Activated naive CD8-positive, alpha-beta T cell (primary cell): ENCODE data around the gene UBE2C.
"Not testable (repeated sequence)": the region's sequence is repeated elsewhere in the genome, so short reads cannot be mapped to it uniquely, and the experiment has no call there.

Source experiments
- H3K27ac Mint-ChIP-seq: one replicate; pipeline ENCODE4 v1.8.0; 2021; ENCODE audit warnings: mixed read lengths
- H3K27me3 Mint-ChIP-seq: one replicate; pipeline ENCODE4 v1.8.0; 2021; ENCODE audit warnings: mixed read lengths
- H3K36me3 Mint-ChIP-seq: one replicate; pipeline ENCODE4 v1.8.0; 2021; ENCODE audit warnings: mixed read lengths
- H3K4me1 Mint-ChIP-seq: one replicate; pipeline ENCODE4 v1.8.0; 2021; ENCODE audit warnings: low read depth, mixed read lengths
- H3K4me3 Mint-ChIP-seq: one replicate; pipeline ENCODE4 v1.8.0; 2021; ENCODE audit warnings: mild to moderate bottlenecking, mixed read lengths
- H3K9me3 Mint-ChIP-seq: one replicate; pipeline ENCODE4 v1.8.0; 2021; ENCODE audit warnings: low read depth, mixed read lengths

Gene UBE2C

DNA sequence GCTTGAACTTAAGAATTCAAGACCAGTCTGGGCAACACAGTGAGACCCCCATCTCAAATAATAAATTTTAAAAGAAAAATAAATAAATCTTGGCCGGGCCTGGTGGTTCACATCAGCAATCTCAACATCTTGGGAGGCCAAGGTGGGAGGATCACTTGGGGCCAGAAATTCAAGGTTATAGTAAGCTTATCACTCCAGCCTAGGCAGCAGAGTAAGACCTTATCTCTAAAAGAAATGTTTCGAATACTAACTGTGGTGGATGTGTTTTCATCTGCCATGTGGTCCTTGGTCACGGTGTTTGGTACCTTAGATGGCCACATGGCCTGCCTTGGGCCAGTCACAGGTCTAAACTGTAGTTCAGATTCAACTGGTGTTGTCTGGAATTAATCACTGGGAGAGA, 5.8 kb downstream of the UBE2C start:
- Mint-ChIP-seq H3K27ac (no peak overlapping the region), H3K27me3 (peaks cover 10% of the 10 kb centered on the region), H3K4me1 (peaks cover 3% of the 10 kb centered on the region), H3K4me3 (no peak overlapping the region), H3K36me3 (peaks cover 2% of the 10 kb centered on the region), H3K9me3 (no peaks in the 10 kb centered on the region)

- Mint-ChIP-seq H3K4me1 (peaks cover 12% of the 10 kb centered on the region), H3K9me3 (no peaks in the 10 kb centered on the region), H3K4me3 (no peak overlapping the region), H3K27ac (no peak overlapping the region), H3K27me3 (peaks cover 16% of the 10 kb centered on the region), H3K36me3 (peaks cover 2% of the 10 kb centered on the region)
These were observed 7.0 kb downstream of the UBE2C start for GRCh38 chr20:45819466-45819865.

GRCh38 chr20:45821947-45822346, 9.5 kb downstream of the UBE2C start:
- peak overlapping the region; percentile 10 for H3K4me3 Mint-ChIP-seq

GRCh38 chr20:45822857-45823256, 10.4 kb downstream of the UBE2C start:
- Mint-ChIP-seq H3K27ac (no peak overlapping the region), H3K9me3 (no peaks in the 10 kb centered on the region), H3K4me1 (peaks cover 14% of the 10 kb centered on the region), H3K36me3 (no peaks in the 10 kb centered on the region), H3K4me3 (peak overlapping the region; percentile 3), H3K27me3 (peaks cover 16% of the 10 kb centered on the region)

More at GRCh38 chr20:45821947-45822346, 9.5 kb downstream of the UBE2C start:
- Mint-ChIP-seq H3K36me3 (no peaks in the 10 kb centered on the region), H3K27me3 (peaks cover 16% of the 10 kb centered on the region), H3K4me1 (peaks cover 14% of the 10 kb centered on the region), H3K27ac (no peak overlapping the region), H3K9me3 (no peaks in the 10 kb centered on the region)

DNA sequence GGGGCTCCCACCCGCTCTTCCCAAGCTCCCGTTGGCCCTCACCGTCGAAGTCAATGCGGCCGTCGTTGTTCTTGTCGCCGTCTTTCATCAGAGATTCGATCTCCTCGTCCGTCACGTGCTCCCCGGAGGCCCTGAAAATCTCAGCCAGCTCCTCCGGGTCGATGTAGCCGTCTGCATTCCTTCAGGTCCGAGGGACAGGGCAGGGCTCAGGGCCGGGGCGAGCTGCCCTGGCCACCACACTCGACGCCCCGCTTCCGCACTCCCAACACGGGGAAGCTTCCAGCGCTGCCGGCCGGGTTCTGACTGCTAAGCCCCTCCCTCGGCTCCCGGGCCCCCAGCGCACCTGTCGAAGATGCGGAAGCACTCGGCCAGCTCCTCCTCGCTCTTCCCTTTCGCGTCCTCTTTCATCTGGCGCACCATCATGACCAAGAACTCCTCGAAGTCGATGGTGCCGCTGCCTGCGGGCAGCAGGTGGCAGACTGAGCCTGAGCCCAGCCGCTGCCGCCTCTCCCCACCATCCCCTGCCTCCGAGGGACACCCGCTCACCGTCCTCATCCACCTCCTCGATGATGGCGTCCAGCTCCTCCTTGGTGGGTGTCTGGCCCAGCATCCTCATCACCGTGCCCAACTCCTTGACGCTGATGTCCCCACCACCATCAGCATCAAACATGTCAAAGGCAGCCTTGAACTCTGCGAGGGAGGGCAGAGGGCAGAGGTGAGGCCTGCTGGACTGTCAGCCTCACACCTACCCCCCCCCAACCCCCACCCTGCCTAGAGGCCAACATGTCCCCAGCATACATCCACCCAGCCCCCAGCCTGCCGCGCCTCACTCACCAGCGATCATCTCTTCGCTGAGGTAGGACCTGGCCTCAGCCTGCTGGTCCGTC, 11.7 kb downstream of the UBE2C start:
- Mint-ChIP-seq H3K9me3 (no peaks in the 10 kb centered on the region), H3K27ac (peak overlapping the region; percentile 46), H3K4me1 (peaks cover 14% of the 10 kb centered on the region), H3K4me3 (peak overlapping the region; percentile 80), H3K36me3 (no peaks in the 10 kb centered on the region), H3K27me3 (peaks cover 16% of the 10 kb centered on the region)

DNA sequence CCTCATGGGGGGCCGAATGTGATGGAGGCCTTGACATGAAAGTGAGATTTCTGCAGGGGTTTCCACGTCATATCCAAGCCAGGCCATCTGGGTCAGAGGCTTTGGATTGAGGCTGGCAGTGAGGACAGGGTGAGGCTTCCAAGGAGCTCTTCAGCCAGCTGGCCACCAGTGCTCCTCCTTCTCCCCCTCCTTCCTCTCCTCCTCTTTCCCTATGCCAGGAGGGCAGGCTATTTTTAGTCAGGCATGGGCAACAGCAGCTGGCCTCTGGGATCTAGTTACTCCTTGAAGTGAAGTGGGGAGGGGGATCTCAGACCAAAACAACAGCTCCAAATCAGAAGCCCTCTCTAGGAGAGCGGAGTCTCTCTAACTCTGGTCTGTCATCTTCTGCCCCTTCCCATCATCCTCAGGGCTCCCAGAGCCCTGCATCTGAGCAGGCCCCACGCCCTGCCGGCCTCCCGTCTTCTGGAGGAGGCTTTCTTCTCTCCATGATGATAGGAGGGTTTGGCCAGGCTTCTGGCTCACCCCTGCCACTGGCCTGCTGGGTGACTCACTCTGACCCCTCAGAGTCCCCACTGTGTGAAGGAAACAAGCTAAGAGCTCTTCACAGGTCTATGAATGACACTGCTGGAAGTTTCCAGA, 14.1 kb downstream of the UBE2C start:
- Mint-ChIP-seq H3K27ac (no peak overlapping the region), H3K36me3 (no peaks in the 10 kb centered on the region), H3K4me1 (peaks cover 14% of the 10 kb centered on the region), H3K27me3 (peaks cover 12% of the 10 kb centered on the region), H3K4me3 (no peak overlapping the region), H3K9me3 (no peaks in the 10 kb centered on the region)

GRCh38 chr20:45827030-45827652, 14.7 kb downstream of the UBE2C start, which contains the start of gene TNNC2:
TNNC2 (minus strand) TSS chr20:45827312; CDS start chr20:45827248, 64 bp downstream.
- no peak within 1 kb of the TSS for H3K4me3 Mint-ChIP-seq
- no peak within 1 kb of the TSS for H3K27ac Mint-ChIP-seq
- H3K9me3 Mint-ChIP-seq = no peaks in the 10 kb centered on the region
- peaks cover 9% of the 10 kb centered on the region for H3K27me3 Mint-ChIP-seq
- H3K4me1 Mint-ChIP-seq = peaks cover 13% of the 10 kb centered on the region
- no peaks in the 10 kb centered on the region for H3K36me3 Mint-ChIP-seq

- H3K4me3 Mint-ChIP-seq = no peak overlapping the region
- no peaks in the 10 kb centered on the region for H3K9me3 Mint-ChIP-seq
- no peak overlapping the region for H3K27ac Mint-ChIP-seq
- H3K36me3 Mint-ChIP-seq = no peaks in the 10 kb centered on the region
- peaks cover 11% of the 10 kb centered on the region for H3K4me1 Mint-ChIP-seq
- peaks cover 6% of the 10 kb centered on the region for H3K27me3 Mint-ChIP-seq
These were observed 15.3 kb downstream of the UBE2C start for GRCh38 chr20:45827712-45828111.

DNA sequence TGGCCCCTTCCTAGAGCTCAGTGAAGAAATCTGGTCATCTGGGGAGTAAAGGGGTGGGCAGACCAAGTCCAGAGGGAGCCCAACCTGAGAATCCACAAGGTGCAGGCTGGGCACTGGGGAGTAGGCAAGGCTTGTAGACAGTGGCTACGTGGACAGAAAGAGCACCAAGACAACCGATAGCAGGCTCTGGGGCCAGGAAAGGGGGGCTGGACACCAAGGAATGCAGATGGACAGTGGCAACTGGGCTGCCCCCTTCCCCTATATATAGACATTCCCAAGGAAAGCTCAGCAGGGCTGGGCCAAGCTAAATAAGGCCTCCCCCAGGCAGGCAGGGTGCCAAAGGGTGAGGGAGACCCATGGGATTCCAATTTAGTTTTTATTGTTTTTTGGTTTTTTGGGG, 16.1 kb downstream of the UBE2C start:
- Mint-ChIP-seq H3K9me3 (no peaks in the 10 kb centered on the region), H3K27ac (no peak overlapping the region), H3K36me3 (no peaks in the 10 kb centered on the region), H3K27me3 (peaks cover 6% of the 10 kb centered on the region), H3K4me1 (peaks cover 14% of the 10 kb centered on the region), H3K4me3 (no peak overlapping the region)

GRCh38 chr20:45829673-45830106, 17.2 kb downstream of the UBE2C start:
- H3K4me3 Mint-ChIP-seq, H3K27me3 Mint-ChIP-seq, H3K9me3 Mint-ChIP-seq, H3K36me3 Mint-ChIP-seq, H3K27ac Mint-ChIP-seq, H3K4me1 Mint-ChIP-seq: not testable (repeated sequence)

DNA sequence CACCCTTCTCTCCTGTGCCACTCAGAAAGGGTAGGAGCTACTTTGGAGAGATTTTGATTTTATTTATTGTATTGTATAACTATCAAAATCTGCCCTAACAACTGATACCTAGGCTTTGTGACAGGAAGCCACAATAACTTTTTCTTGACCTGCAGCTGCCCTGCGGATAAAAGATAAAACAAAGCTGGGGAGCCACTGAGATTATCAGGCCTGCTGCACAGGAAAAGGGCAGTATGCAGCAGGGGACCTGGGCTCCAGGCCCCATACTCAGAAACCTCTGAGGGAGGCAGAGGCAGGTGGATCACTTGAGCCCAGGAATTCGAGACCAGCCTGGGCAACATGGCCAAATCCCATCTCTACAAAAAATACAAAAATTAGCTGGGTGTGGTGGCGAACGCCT, 20.2 kb downstream of the UBE2C start:
- Mint-ChIP-seq H3K4me1 (peaks cover 10% of the 10 kb centered on the region), H3K27ac (no peak overlapping the region), H3K4me3 (peak overlapping the region; percentile 91), H3K36me3 (no peaks in the 10 kb centered on the region), H3K9me3 (no peaks in the 10 kb centered on the region), H3K27me3 (no peaks in the 10 kb centered on the region)

DNA sequence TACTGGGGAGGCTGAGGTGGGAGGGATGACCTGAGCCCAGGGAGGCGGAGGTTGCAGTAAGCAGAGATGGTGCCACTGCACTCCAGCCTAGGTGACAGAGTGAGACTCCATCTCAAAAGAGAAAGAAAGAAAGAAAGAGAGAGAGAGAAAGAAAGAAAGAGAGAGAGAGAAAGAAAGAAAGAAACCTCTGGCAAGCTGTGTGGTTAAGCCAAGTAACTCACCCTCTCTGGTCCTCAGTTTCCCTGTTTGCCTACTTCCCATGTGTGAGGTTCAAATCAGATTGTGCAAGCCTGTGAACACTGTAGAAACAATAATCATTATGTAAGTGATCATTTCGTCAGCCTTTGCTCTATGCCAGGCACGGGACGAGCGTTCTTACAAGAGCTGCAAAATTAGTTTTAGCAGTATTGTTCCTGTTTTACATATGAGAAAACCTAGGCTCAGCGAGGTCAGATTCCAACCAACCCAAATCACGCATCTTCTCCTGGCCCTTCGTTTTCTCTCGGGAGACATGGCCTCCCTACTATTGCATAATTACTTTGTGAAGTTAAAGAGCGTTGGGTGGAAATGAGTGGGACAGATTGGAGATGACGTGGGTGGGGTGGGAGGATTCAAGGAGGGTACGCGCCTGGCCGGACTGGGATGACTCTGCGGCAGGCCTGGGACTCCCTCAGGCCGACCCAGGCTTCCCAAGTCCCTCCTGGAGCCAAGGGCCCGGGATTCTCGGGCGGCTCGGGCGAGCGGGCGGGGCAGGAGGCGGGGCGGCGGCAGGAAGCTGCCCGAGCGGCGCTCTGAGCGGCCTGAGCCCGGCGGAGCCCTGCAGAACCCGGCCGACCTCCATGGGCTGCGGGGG, 20.8 kb downstream of the UBE2C start, which contains the start of gene SNX21:
Gene SNX21 (plus strand): TSS at position 770 of the 853 bp plus-strand sequence. CDS start 121 bp downstream, outside the sequence.
- no peaks in the 10 kb centered on the region for H3K36me3 Mint-ChIP-seq
- no peaks in the 10 kb centered on the region for H3K27me3 Mint-ChIP-seq
- H3K9me3 Mint-ChIP-seq = no peaks in the 10 kb centered on the region
- H3K4me1 Mint-ChIP-seq = peaks cover 10% of the 10 kb centered on the region
- H3K27ac Mint-ChIP-seq = peak within 1 kb of the TSS; percentile 78
- H3K4me3 Mint-ChIP-seq = peak within 1 kb of the TSS; percentile 91

GRCh38 chr20:45833883-45834796, 21.7 kb downstream of the UBE2C start:
- peaks cover 10% of the 10 kb centered on the region for H3K4me1 Mint-ChIP-seq
- peak overlapping the region; percentile 68 for H3K4me3 Mint-ChIP-seq
- H3K9me3 Mint-ChIP-seq = no peaks in the 10 kb centered on the region
- no peaks in the 10 kb centered on the region for H3K36me3 Mint-ChIP-seq
- H3K27me3 Mint-ChIP-seq = no peaks in the 10 kb centered on the region
- no peak overlapping the region for H3K27ac Mint-ChIP-seq
